ENCODE measurements around the gene SHB. TPM values are rescaled to one million over a fixed set of nuclear protein-coding genes. Genes with fewer than 3 reads are reported as not detected.

SHB gene
- total and polyA plus RNA-seq, 2 of the 13 experiments (the other 11 are each of a cell fraction or from before 2014, with no cell fraction given), result 19.4 to 20.7 TPM

DNA sequence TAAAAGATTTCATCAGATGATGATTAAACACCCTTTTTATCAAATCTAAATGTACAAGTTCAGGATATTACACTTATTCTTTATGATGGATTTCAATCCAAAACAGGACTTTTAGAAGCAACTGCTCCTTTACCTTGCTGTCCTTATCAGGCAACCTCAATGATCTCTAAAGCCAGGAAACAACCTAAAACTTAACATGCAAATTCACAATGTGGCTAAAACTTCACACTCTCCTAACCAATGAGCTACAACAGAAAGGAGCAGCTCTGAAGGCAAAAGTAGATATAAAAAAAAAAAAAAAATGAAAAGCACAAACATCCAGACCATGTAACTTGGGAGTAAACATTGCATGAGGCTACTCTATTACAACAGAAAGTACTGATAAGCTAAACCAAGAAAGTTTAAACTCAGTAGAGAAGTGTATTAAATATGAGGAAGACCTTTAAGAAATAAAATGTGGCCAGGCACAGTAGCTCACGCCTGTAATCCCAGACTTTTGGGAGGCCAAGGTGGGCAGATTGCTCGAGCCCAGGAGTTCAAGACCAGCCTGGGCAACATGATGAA, 188.0 kb downstream of the SHB start (continued):
- TF ChIP-seq, protein P1, sequence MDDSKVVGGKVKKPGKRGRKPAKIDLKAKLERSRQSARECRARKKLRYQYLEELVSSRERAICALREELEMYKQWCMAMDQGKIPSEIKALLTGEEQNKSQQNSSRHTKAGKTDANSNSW (CRISPR knock-in tag; IDR thresholded peaks at IDR 0.05; ENCODE audit: borderline replicate concordance), result no peak
- no peak for TF ChIP-seq ZNF780A (CRISPR knock-in tag; IDR thresholded peaks at IDR 0.05)
- no peak for TF ChIP-seq ZNF616 (CRISPR knock-in tag; IDR thresholded peaks at IDR 0.05; ENCODE audit: low read depth)
- no peak for TF ChIP-seq SIX1 (CRISPR knock-in tag; IDR thresholded peaks at IDR 0.05; ENCODE audit: borderline replicate concordance)

DNA sequence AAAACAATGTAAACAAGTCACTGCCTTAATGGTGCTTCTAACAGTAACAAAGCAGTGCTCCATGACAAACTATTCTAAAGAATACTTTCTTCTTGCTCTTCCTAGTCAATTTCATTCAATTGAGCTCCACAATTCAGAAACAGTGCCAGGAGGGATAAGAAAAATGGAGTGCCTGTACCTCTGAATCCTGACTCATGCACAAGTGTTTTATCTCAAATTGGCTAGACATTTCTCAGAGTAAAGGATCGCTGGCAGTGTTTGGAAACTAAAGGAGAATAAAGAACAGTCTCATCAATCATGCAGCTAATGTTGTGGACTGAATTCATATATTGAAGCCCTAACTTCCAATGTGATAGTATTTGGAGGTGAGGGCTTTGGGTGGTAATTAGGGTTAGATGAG, 192.7 kb downstream of the SHB start:
- intact Hi-C loops (cut with micrococcal nuclease; ENCODE audit: unreplicated experiment), result no loop called here
- Histone ChIP-seq H3K4me1 (ENCODE audit: insufficient read depth, low read length) (no peaks in the 10 kb centered on the region), H3K4me3 (replicated peaks in 1 of 3; ENCODE audit: insufficient read depth in 1 of 3, low read depth in 2 of 3, low read length in 3 of 3) (no peak overlapping the region), H3K4me2 (ENCODE audit: low read depth, low read length) (no peak overlapping the region), H3K9me3 (ENCODE audit: low read length) (peaks cover 7% of the 10 kb centered on the region; the same call in 1 of the 2 replicates), H4K20me1 (ENCODE audit: insufficient read depth, low read length) (no peaks in the 10 kb centered on the region), H3K27me3 (ENCODE audit: control insufficient read depth in 1 of 2, insufficient read depth in 2 of 2, low read length in 2 of 2) (no peaks in the 10 kb centered on the region), H3K79me2 (ENCODE audit: insufficient read depth, low read length) (no peaks in the 10 kb centered on the region), H3K36me3 (replicated peaks in 1 of 2; ENCODE audit: control insufficient read depth in 1 of 2, insufficient read depth in 2 of 2, low read length in 2 of 2) (0 out of 5 replicates have a peak, but pooled peaks cover 1 to 4% of the 10 kb centered on the region in 2 experiments), H2AFZ (ENCODE audit: low read length) (no peak overlapping the region), H3K9ac (ENCODE audit: insufficient read depth, low read depth, low read length) (no peak overlapping the region), H3K27ac (ENCODE audit: extremely low read length, insufficient read depth, low read length) (no peak overlapping the region)
- TF ChIP-seq SRSF1 (optimal IDR thresholded peaks at IDR 0.05; ENCODE audit: low read depth, low read length) (no peak), ATM (IDR thresholded peaks at IDR 0.05; ENCODE audit: borderline replicate concordance) (no peak), KLF13 (CRISPR knock-in tag; IDR thresholded peaks at IDR 0.05) (no peak), SUZ12 (IDR thresholded peaks at IDR 0.05; ENCODE audit: low read depth, low read length) (no peak), ZNF484 (CRISPR knock-in tag; IDR thresholded peaks at IDR 0.05; ENCODE audit: borderline replicate concordance, low read depth) (no peak), YY1 (IDR thresholded peaks at IDR 0.05; ENCODE audit: insufficient read depth, insufficient replicate concordance, low read depth, low read length) (no peak), KDM1A (CRISPR knock-in tag; IDR thresholded peaks at IDR 0.05) (no peak), MTF1 (CRISPR knock-in tag; IDR thresholded peaks at IDR 0.05) (no peak), ZNF562 (CRISPR knock-in tag; IDR thresholded peaks at IDR 0.05; ENCODE audit: borderline replicate concordance) (no peak), HIVEP1 (CRISPR knock-in tag; IDR thresholded peaks at IDR 0.05) (no peak), KAT7 (CRISPR knock-in tag; IDR thresholded peaks at IDR 0.05; ENCODE audit: borderline replicate concordance) (no peak), PHB2 (IDR thresholded peaks at IDR 0.05; ENCODE audit: partially characterized antibody) (no peak), ZKSCAN5 (CRISPR knock-in tag; IDR thresholded peaks at IDR 0.05) (no peak), RFX1 (IDR thresholded peaks at IDR 0.05) (no peak)
- 93% methylated on average over 1 of the region's 1 CpG for WGBS (ENCODE audit: low lambda C conversion rate)
- no peak for ATAC-seq
- ChIA-PET CTCF (ENCODE audit: low intra/inter-chr PET ratio, low total read pairs) (no interaction called here), POLR2A (no interaction called here)
- DNase-seq (ENCODE audit: low spot score), result no peak
- no TSS peak for BruUV-seq (replicated peaks)
- no peak for FAIRE-seq
- in situ Hi-C loops (cut with HindIII; ENCODE audit: extremely low pct_ligation_motif_present, low pct_unique_long_range_greater_than_20kb), result no loop called here

All from HepG2 (cell line).